ENCODE results near the gene TOP3A. TPM values are rescaled to one million over a fixed set of nuclear protein-coding genes. Genes with fewer than 3 reads are reported as not detected.

Gene TOP3A
- total RNA-seq, 1 experiment from 2014 or later = 91.0 TPM

DNA sequence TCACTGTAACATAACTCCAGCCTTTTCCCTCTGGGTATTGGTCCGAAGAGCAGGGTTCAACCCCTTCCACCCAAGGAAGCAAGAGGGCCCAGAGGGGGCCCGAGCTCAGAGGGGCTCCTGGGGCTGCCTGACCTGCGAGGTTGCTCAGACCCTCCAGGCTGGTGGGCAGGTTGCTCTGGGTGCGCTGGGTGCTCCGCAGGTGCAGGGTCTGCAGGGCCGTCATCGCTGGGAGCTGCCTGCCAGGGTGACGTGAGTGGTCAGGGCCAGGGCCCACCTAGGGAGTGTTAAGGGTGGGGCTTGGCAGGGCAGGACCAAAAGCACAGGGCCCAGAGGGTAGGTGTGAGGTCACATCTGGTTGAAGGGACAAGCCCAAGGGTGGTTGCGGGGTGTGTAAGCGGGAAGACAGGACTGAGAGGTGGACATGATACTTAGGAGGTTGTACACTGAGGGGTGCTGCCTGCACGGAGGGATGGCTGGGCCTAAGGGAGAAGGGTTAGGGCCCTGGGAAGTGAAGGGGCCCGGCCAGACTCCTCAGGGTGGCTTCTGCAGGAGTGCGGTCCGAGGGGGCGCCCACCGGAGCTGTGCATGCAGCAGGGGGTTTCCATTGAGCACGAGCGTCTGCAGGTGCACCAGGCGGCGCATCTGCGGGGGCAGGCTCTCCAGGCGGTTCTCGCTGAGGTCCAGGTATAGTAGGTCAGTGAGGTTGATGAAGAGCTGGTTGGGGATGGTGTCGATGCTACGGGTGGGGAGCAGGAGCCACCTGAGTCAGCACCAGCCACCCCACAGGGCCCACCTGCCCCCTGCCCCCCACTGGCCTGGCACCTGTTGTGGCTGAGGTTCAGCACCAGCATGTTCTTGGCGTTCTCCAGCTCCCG lies 60.6 kb downstream of the TOP3A start:
- no peak for DNase-seq (ENCODE audit: low read depth)

DNA sequence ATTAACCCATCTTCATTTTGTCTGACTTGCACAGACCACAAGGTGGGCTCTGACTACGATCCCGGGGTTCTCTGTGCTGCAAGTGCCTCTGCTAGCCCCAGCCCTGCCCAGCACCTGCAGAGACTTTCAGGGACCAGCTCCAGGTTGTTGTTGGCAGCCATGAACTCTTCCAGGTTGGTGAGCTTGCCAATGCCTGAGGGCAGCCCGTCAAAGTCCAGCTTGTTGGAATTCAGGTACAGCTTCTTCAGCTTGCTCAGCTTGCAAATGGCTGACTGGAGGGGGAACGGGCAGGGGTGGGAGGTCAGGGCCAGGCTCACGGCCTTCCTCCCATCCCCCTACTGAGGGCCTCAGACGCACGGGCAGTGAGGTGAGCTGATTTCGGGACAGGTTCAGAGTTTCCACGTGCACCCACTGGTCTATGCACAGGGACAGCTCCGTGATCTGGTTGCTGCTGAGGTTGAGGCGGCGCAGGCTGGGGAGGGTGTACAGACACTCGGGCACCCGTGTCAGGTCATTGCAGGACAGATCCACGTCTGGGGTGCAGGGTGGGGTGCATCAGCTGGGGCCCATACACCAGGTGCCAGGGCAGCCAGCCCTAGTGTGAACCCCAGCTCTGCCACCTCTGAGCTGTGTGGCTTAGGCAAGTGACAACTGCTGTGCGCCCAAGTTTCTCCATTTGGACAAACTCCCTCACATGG lies 61.5 kb downstream of the TOP3A start:
- no peak for DNase-seq (ENCODE audit: low read depth)

DNA sequence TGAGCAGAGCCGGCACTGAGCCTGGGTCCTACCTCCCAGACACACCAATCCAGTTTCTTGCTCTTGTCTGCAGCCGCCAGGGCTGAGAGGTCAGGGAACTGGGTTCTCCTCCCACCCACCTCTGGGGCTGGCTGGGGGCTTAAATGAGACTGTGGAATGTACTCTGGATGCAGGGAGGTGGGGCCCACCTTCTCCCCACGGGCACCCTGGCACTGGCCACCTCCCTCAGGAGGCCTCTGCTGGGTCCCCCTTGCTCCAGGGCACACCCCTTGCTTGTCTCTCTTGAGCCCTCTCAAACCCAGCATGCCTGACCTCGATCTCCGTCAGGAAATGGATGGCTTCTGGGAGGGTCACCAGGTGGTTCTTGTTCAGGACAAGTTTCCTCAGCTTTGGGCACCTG lies 62.6 kb downstream of the TOP3A start:
- DNase-seq (ENCODE audit: low read depth) = no peak

DNA sequence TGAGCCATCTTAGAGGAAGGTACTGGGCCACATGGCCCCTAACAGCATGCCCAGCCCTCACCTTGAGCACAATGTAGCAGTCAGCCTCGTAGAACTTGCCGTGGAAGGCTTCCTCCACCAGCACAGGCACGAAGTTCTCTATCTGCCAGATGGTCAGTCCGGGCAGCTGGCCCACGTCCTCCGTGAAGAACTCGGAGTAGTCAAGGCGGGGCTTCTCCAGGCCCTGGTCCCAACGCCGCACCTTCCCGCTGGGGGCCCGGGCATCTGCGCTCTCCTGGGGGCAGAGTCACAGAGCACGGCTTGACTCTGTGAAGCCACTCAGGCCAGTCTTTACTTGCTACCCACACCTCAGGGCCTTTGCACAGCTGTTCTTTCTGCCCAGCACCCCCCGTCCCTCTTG lies 63.6 kb downstream of the TOP3A start:
- no peak for DNase-seq (ENCODE audit: low read depth)

DNA sequence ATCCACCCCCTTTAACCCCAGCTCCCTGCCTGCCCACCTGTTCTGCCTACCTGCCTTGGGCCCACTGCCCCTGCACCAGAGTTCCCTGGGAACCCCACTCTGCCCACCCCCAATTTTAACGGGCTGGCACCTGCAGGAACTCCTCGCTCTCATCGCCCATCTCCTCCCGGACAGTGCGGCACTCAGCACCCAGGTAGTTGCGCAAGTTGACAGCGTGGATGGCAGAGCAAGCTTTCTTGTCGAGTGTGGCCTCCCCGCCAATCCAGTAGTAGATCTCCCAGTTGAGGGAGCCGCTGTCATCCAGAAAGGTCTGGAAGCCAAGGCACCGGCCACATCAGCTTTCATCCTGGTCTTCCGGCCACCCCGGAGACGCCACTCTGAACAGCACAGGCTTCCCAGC lies 64.1 kb downstream of the TOP3A start:
- DNase-seq (ENCODE audit: low read depth) = no peak

DNA sequence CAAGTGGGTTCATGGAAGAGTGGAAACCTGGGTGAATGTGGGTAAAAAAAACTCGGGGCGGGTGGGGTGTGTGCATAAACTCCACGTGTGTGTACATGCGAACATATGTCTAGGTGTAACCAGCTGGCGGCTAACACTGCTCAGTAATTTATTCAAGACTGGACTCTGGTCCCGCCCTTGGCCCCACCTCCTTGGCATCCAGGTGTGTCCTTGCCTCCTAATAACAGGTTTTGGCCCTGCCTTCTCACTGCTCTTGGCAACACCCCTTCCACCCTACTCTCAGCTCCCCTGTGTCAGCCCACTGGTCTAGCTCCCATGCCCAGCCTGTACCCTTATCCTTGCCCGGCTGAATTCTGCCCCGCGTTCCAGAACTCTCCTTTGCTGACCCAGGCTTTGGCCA lies 64.5 kb downstream of the TOP3A start:
- no peak for DNase-seq (ENCODE audit: low read depth)

DNA sequence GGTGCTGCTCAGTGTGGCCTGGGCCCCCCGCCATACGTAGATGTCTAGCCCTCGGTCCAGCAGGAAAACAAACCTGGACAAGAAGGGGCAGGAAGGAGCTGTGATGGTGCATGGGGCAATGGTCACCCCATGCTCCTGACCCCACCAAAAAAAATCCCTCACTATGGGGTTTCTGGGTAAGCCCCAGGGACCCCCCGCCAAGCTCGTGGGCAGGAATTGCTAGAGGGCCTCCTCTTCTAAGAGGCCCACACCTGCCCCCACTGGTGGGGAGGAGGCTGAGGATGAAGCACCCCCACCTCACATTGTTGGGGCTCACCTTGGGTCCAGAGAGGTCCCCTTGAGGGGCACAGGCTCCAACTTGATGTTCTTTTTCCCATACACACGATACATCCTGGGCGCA lies 66.0 kb downstream of the TOP3A start:
- DNase-seq (ENCODE audit: low read depth) = no peak

DNA sequence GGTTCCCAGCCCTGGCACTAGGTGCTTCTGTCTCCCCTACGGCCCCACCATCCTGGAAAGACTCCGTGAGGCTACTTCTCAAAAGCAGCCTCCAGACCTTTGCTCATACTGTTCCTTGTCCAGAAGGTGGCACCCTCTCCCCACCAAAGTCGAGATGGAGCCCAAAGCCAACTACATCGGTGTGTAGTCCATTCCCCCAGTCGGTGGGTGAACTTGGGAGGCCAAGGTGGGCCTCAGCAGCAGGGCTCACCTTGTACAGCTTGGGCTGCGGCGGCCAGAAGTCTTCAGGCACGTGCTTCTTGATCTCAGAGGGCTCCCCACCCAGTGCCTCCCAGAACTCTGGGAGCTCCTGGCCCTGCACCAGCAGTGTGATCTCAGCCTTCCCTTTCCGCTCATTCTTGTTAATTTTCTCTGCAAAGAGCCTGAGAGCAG lies 66.5 kb downstream of the TOP3A start:
- peak; percentile 79 for DNase-seq (ENCODE audit: low read depth)

DNA sequence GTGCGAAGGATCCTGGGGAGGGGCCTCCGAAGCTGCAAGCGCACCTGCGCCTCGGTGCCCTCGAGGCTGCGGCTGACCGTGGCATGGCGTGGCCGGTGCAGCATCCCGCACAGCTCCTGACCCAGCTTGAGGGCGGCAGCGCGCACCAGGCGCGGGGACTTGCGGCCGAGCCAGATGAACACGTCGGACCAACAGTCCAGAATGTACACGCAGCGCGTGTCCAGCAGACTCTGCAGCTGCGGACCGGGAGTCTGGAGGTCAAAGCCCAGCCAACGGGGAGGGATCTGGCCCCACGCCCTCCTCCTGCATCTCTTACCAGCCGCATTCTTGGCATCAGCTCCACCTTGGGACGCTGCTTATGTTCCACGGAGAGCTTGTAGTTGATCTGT lies 67.2 kb downstream of the TOP3A start:
- DNase-seq (ENCODE audit: low read depth) = no peak

DNA sequence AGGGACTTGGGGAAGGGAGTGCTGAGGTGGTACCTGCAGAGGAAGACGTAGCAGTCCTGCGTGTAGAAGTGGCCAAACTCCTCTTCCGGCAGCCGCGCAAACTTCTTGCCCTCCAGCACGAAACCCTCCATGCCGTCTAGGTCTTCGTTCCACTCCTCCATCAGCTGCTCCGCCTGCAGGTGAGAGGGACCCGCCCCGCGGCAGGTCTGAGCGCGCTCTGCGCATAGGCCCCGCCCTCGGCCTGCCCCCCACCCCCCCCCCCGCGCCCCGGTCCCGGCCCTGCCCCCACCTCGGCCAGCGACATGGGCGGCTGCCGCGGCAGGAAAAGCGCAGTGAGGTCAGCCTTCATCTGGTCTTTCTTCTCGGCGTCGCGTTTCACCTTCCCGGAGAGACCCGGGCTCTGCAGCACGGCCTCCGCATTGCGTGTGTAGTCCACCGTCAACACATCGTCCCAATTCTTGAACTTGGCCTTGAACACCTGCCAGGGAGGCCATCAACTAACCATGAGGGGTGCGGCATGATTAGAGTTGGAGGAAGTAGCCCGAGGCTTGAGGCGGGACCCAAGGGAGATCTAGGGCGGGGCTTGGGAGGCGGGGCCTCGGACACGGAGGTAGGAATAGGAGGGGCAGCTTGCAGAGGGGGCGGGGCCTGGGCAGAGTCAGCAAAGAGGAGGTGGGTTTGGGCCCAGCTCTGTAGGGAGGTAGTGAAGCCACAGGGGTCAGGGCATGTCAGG lies 67.7 kb downstream of the TOP3A start:
- DNase-seq (ENCODE audit: low read depth) = peak; percentile 58

DNA sequence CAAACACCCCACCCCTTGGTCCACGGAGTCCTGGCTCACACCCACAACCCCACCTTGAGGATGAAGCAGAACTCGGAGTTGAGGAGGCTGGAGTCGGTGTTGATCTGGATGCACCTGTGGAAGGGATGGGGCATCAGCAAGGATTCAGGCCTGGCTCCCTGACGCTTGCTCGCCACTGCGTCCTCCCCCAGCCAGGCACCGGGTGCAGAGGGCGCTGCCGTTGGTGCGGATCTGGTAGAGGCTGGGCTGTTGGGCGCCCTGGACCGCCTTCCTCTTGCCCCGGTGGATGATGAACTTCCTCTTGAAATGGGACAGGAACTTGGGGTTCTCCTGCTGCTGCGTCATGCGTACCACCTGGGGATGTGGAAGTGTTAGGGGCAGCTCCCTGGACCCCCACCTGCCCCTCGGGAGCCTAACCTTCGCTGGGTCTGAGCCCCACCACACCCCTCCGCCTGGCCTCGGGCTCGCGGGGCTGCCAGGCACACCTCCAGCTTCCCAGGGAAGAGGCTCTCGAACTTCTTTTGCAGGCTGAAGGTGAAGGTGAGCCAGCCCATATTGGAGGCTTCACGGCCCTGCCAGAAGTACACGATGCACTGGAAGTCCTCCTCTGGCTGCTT lies 68.6 kb downstream of the TOP3A start:
- no peak for DNase-seq (ENCODE audit: low read depth)

DNA sequence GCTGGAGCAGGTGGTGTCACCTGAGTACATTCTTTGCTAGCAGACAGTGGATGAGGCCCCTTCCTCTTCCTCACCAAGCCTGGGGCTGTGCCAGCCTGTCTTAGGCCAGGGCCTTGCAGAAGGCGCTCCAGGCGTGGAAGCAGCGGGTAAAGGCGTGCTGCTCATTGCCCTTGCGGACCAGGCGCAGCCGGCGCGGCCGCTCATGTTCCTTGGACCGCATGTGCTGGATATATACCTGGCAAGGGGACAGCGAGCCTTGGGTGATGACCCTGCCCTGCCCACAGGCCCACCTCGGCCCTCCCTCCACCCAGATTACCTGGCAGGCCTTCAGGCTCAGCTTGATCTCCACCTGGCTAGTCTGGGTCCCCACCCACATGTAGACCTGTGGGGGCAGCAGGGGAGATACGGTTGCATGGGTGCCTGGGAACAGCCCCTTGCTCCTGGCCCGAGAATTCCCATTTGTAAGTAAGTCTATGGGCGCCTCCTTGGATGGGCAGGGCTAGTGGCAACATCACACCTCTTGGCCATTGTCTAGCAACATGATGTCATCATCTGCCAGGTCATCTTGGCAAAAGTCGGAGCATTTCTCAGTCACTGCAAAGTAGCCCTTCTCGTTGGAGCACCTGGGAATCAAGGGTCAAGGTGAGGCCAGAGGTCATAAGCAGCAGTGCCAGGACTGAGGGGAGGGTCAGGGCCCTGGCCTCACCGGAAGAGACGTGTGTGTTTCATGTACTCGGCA lies 69.6 kb downstream of the TOP3A start:
- DNase-seq (ENCODE audit: low read depth) = no peak

DNA sequence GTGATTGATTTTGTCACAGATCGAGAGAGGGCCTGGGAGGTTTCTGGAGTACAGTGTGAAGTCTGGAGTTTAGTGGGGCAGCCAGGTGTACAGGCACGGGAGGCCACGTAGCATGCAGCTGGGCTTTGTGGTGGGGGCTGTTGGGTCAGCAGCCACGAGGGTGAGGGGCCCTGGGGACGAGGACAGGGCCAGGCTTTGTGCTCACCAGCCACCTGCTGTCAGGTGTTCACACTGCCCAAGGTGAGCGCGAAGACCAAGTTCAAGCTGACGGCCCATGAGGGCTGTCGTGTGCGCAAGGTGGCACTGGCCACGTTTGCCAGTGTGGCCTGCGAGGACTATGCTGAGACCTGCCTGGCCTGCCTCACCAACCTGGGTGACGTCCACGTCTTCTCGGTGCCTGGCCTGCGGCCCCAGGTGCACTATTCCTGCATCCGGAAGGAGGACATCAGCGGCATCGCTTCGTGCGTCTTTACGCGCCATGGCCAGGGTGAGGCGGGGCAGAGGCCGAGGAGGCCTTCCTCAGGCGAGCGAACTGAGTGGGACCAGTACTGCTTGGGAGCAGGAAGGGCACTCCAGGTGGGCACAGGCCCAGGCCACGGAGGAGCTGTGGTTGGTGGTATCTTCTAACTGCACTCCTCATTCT lies 73.4 kb downstream of the TOP3A start:
- DNase-seq (ENCODE audit: low read depth) = no peak

DNA sequence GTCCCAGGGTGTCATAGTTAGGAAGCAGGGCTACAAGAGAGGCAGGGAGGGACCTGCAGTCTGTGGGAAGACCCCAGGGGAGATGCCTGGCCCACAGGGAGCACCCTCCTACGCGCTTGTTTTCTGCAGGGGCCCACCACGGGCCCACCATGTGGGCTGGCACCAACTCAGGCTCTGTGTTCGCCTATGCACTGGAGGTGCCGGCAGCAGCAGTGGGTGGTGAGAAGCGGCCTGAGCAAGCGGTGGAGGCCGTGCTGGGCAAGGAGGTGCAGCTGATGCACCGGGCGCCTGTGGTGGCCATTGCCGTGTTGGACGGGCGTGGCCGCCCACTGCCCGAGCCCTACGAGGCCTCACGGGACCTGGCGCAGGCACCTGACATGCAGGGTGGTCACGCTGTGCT lies 74.3 kb downstream of the TOP3A start:
- DNase-seq (ENCODE audit: low read depth) = no peak

DNA sequence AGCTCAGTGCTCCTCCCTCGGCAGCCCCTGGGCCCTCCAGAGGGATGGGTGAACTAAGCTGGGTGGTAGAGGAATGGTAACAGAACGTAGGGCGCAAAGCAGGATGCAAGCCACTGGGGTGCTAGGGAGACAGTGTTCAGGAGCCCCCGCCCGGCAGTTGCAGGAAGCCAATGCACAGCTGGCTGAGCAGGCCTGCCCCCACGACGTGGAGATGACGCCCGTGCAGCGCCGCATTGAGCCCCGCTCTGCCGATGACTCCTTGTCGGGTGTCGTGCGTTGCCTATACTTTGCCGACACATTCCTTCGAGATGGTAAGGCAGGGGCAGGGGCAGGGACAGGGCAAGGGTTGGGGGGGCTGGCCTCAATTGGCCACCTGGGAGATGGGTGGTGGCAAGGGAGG lies 76.5 kb downstream of the TOP3A start:
- no peak for DNase-seq (ENCODE audit: low read depth)

DNA sequence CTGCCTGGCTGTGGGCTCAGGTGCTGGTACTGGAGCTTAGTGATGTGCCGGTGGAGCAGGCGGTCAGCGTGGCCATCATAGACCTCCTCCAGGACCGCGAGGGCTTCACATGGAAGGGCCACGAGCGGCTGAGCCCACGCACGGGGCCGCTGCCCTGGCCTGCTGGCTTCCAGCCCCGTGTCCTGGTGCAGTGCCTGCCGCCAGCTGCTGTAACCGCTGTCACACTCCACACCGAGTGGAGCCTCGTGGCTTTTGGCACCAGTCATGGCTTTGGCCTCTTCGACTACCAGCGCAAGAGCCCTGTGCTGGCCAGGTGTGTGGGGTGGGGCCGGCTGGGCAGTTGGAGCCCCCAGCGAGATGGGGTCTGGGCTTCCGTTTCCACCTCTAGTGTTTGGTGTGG lies 77.3 kb downstream of the TOP3A start:
- no peak for DNase-seq (ENCODE audit: low read depth)

DNA sequence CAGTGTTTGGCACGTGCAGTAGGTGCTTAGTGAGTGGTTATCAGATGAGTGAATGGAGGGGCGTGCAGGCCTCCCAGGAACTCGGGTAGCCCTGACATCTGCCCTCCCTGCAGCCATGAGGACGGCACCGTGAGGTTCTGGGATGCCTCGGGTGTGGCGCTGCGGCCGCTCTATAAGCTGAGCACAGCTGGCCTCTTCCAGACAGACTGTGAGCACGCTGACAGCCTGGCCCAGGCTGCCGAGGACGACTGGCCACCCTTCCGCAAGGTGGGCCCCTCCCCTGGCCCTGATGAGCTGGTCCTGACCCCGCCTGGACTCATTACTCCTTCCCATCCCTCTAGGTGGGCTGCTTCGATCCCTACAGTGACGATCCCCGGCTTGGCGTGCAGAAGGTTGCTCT lies 78.3 kb downstream of the TOP3A start:
- no peak for DNase-seq (ENCODE audit: low read depth)

DNA sequence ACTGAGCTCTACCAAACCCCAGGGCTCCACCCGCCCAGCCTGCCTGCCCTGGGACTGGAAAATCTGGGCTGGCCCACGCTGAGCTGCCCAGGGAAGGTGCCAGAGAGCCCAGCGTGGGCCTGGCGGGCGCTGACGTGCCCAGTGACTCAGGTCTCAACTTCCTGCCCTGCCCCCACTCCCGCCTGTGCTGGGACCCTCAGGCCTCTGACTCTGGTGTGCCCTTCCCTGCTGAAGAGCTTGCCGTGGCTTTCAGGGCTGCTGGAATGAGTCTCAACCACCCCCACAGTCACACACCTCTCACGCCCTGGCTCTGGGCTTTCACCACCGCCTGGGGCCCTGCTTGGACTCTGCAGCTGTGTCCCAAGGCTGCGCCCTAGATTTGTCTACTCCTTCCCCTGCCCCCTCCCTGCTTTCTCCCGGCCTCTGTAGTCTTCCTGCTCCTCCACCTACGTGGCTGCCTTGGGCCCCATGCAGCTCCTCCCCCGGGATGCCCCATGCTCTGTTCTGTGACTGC lies 79.0 kb downstream of the TOP3A start:
- DNase-seq (ENCODE audit: low read depth) = peak; percentile 93

DNA sequence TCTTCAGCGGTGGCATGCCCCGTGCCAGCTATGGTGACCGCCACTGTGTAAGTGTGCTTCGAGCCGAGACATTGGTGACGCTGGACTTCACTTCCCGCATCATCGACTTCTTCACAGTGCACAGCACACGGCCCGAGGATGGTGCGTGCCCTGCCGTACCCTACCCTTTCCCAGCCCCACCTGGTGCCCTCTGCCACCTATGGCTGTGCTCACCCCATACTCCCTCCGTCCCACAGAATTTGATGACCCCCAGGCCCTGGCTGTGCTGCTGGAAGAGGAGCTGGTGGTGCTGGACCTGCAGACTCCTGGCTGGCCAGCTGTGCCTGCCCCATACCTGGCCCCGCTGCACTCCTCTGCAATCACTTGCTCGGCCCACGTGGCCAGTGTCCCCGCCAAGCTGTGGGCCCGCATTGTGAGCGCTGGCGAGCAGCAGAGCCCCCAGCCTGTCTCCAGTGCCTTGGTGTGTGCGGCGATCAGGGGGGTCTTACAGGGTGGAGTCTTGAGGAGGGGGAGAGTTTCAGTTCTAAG lies 79.9 kb downstream of the TOP3A start:
- no peak for DNase-seq (ENCODE audit: low read depth)

DNA sequence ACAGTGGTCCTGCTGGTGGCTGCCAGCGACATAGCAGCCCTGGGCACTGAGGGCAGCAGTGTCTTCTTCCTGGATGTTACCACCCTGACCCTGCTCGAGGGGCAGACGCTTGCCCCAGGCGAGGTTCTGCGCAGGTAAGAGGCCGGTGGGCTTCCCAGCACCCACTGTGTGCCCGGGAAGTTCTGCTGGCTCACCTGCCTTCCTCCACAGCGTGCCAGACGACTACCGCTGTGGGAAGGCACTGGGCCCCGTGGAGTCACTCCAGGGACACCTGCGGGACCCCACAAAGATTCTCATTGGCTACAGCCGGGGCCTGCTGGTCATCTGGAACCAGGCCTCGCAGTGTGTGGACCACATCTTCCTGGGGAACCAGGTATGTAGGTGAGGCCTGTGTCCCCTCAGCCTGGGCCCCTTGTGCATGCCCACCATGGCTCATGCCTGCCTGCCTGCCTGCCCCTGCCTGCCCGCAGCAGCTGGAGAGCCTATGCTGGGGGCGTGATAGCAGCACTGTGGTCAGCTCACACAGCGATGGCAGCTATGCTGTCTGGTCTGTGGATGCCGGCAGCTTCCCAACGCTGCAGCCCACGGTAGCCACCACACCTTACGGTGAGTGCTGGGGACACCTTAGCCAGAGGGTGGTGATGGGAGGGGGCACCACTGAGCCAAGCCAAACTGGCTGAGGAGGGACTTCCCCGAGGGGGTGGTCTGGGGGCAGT lies 80.8 kb downstream of the TOP3A start:
- no peak for DNase-seq (ENCODE audit: low read depth)

All from Daoy (cell line).